Keratinocyte (primary cell): Measurements from ENCODE around the gene B4GALT2. TPM values are rescaled to one million over a fixed set of nuclear protein-coding genes. Genes with fewer than 3 reads are reported as not detected.
A peak's percentile ranks its signal among the peaks of the same experiment; 100 is the strongest.

ENCODE experiments used
- DNase-seq: peaks from one replicate; pipeline ENCODE4 v3.0.0-alpha.2; 2011; ENCODE audit warnings: low read depth, missing footprints, low spot score
- FAIRE-seq: peaks from 2 replicates; lab custom pipeline; 2011; peaks lifted over from hg19 to GRCh38; lab: Jason Lieb, UNC
- H2AFZ ChIP-seq: 2 replicates; pipeline ENCODE4 v1.6.0; 2012; ENCODE audit warnings: low read length, control low read depth, inconsistent platforms; ENCODE audit not compliant: control insufficient read depth
- H3K27ac ChIP-seq: 2 replicates; pipeline ENCODE4 v1.5.1; 2011; ENCODE audit warnings: low read length; ENCODE audit not compliant: control insufficient read depth, insufficient read depth
- H3K27me3 ChIP-seq: 3 replicates; pipeline ENCODE4 v1.6.0; 2011; ENCODE audit warnings: low read length; ENCODE audit not compliant: control insufficient read depth, insufficient read depth; ENCODE audit errors: extremely low read depth
- H3K36me3 ChIP-seq, 2 experiments: 2 replicates in 1 of 2; 3 replicates in 1 of 2; pipeline ENCODE4 v1.5.1; 2011; ENCODE audit warnings: low read length in 2 of 2, mild to moderate bottlenecking in 1 of 2; ENCODE audit not compliant: control insufficient read depth in 2 of 2, insufficient read depth in 2 of 2; ENCODE audit errors: extremely low read depth in 1 of 2
- H3K4me1 ChIP-seq: 3 replicates; pipeline ENCODE4 v1.5.1; 2011; ENCODE audit warnings: low read length; ENCODE audit not compliant: control insufficient read depth, insufficient read depth; ENCODE audit errors: extremely low read depth
- H3K4me2 ChIP-seq: 3 replicates; pipeline ENCODE4 v1.6.0; 2011; ENCODE audit warnings: low read depth, low read length; ENCODE audit not compliant: control insufficient read depth, insufficient read depth; ENCODE audit errors: extremely low read depth
- H3K4me3 ChIP-seq, 3 experiments: fragments of 200-600 bp in 1 of 3; sonication (generic) in 1 of 3; 2 replicates in 2 of 3; 3 replicates in 1 of 3; pipeline ENCODE4 v1.5.1; 2011 to 2016; ENCODE audit warnings: low read length in 3 of 3, mild to moderate bottlenecking in 3 of 3, control low read depth in 2 of 3, inconsistent platforms in 1 of 3, low read depth in 1 of 3, mixed read lengths in 1 of 3, mixed run types in 1 of 3, moderate library complexity in 1 of 3; ENCODE audit not compliant: control insufficient read depth in 2 of 3, insufficient read depth in 2 of 3; ENCODE audit errors: extremely low read depth in 1 of 3
- H3K79me2 ChIP-seq: 2 replicates; pipeline ENCODE4 v1.6.0; 2012; ENCODE audit warnings: low read length; ENCODE audit not compliant: control insufficient read depth, insufficient read depth
- H3K9ac ChIP-seq: 3 replicates; pipeline ENCODE4 v1.6.0; 2011; ENCODE audit warnings: low read length; ENCODE audit not compliant: control insufficient read depth, insufficient read depth; ENCODE audit errors: extremely low read depth
- H3K9me1 ChIP-seq: 3 replicates; pipeline ENCODE4 v1.6.0; 2011; ENCODE audit warnings: low read length; ENCODE audit not compliant: control insufficient read depth, insufficient read depth; ENCODE audit errors: extremely low read depth
- H3K9me3 ChIP-seq: 2 replicates; pipeline ENCODE4 v1.5.1; 2012; ENCODE audit warnings: low read depth, low read length; ENCODE audit not compliant: control insufficient read depth
- H4K20me1 ChIP-seq: 3 replicates; pipeline ENCODE4 v1.6.0; 2011; ENCODE audit warnings: low read length; ENCODE audit not compliant: control insufficient read depth, insufficient read depth; ENCODE audit errors: extremely low read depth
- CTCF ChIP-seq, 3 experiments: IDR thresholded peaks in 1 of 3; conservative IDR thresholded peaks in 1 of 3; optimal IDR thresholded peaks in 1 of 3; 2 replicates in 2 of 3; 3 replicates in 1 of 3; pipeline versions ENCODE3 to v1.5.1; 2011; ENCODE audit warnings: low read length in 3 of 3, mild to moderate bottlenecking in 3 of 3, moderate library complexity in 2 of 3, control low read depth in 1 of 3, inconsistent platforms in 1 of 3; ENCODE audit not compliant: insufficient read depth in 2 of 3; ENCODE audit errors: extremely low read depth in 1 of 3
- EZH2 ChIP-seq: IDR thresholded peaks from one replicate; pipeline ENCODE4 v1.6.1; 2012; ENCODE audit warnings: inconsistent platforms, mild to moderate bottlenecking, low read length, moderate library complexity
- dilution Hi-C: fragments of 300-500 bp; cut with MboI; formaldehyde crosslinking; loops from one replicate; pipeline ENCODE4 v1.7.0; 2020; ENCODE audit warnings: low sequenced_read_pairs; ENCODE audit not compliant: extremely low pct_ligation_motif_present
- polyA plus RNA-seq, 5 experiments: library from polyadenylated mRNA; depleted of rRNA in 3 of 5; stranded (reverse) in 3 of 5; stranded (forward) in 1 of 5; unstranded in 1 of 5; fragments of >200 nt; gene quantifications; 1 replicate in 1 of 5; 2 replicates in 3 of 5; 3 replicates in 1 of 5; pipeline versions ENCODE4 v1.2.1 to v1.2.3, GENCODE V29; 2011 to 2012; ENCODE audit warnings: missing spikeins in 2 of 5, low read depth in 1 of 5, low replicate concordance in 1 of 5

The B4GALT2 gene
- polyA plus RNA-seq, 1 donor (not counting 4 experiments of a cell fraction or from before 2014, with no cell fraction given), result 39.6 TPM

GRCh38 chr1:43986712-43987111, 7.7 kb downstream of the B4GALT2 start:
- Histone ChIP-seq H3K27me3 (no peaks in the 10 kb centered on the region), H3K36me3 (peaks cover 20 to 45% of the 10 kb centered on the region in 2 experiments), H3K9ac (no peak overlapping the region), H3K4me3 (no peak overlapping the region), H3K9me1 (no peaks in the 10 kb centered on the region), H3K4me2 (no peak overlapping the region), H4K20me1 (no peaks in the 10 kb centered on the region), H3K4me1 (peaks cover 21% of the 10 kb centered on the region), H2AFZ (no peak overlapping the region), H3K79me2 (peaks cover 29% of the 10 kb centered on the region), H3K9me3 (no peaks in the 10 kb centered on the region), H3K27ac (peak overlapping the region; percentile 41)
- dilution Hi-C loops, result no loop called here
- peak in 1 of 3 experiments; percentile 28 for TF ChIP-seq CTCF (optimal IDR thresholded peaks at IDR 0.05 in 1 of 3, IDR thresholded peaks at IDR 0.05 in 1 of 3, conservative IDR thresholded peaks at IDR 0.05 in 1 of 3; ENCODE audit: extremely low read depth in 1 of 3, insufficient read depth in 2 of 3, low read length in 3 of 3)
- TF ChIP-seq EZH2, result no peak
- FAIRE-seq (no peak), DNase-seq (no peak)

- TF ChIP-seq CTCF (optimal IDR thresholded peaks at IDR 0.05 in 1 of 3, IDR thresholded peaks at IDR 0.05 in 1 of 3, conservative IDR thresholded peaks at IDR 0.05 in 1 of 3; ENCODE audit: extremely low read depth in 1 of 3, insufficient read depth in 2 of 3, low read length in 3 of 3) (no peak), EZH2 (no peak)
- H3K4me3 ChIP-seq, result no peak overlapping the region
- H3K9me1 ChIP-seq, result no peaks in the 10 kb centered on the region
- no peak for DNase-seq
- peak; percentile 5 for FAIRE-seq
- no peaks in the 10 kb centered on the region for H3K27me3 ChIP-seq
- H3K4me1 ChIP-seq, result peaks cover 26% of the 10 kb centered on the region
- no peaks in the 10 kb centered on the region for H3K9me3 ChIP-seq
- H3K36me3 ChIP-seq, result peaks cover 20 to 40% of the 10 kb centered on the region in 2 experiments
- H3K4me2 ChIP-seq, result no peak overlapping the region
- no peak overlapping the region for H3K27ac ChIP-seq
- H2AFZ ChIP-seq, result no peak overlapping the region
- peaks cover 22% of the 10 kb centered on the region for H3K79me2 ChIP-seq
- no peaks in the 10 kb centered on the region for H4K20me1 ChIP-seq
- H3K9ac ChIP-seq, result no peak overlapping the region
- dilution Hi-C loops, result no loop called here
Observed at GRCh38 chr1:43987159-43987902, 8.3 kb downstream of the B4GALT2 start.
